ENCODE data around the gene RAB13. TPM values are rescaled to one million over a fixed set of nuclear protein-coding genes. Genes with fewer than 3 reads are reported as not detected.

RAB13 gene
- total and polyA plus RNA-seq, 2 of the 4 experiments (the other 2 are of a cell fraction): 42.3 to 249 TPM

DNA sequence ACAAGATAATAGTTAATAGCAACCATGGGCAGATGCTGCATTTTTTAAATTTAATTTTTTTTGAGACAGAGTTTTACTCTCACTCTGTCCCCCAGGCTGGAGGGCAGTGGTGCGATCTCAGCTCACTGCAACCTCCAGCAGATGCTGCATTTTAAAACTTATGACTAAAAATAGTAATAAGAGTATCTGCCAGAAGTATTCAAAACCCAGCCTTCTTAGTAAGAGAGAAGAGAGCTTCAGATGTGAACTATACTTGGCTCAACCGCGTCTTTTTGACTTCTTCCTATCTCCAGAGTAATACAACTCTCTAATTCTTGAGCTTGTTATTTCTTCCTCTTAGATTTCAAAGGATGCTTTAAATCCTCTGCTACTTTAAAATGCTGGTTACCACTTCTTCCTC lies 9.1 kb upstream of the RAB13 start:
- Histone ChIP-seq H4K20me1 (ENCODE audit: insufficient read depth, low read length) (peaks cover 23% of the 10 kb centered on the region; the same call in 1 of the 2 replicates), H3K4ac (ENCODE audit: low read depth, low read length) (no peak overlapping the region), H3K56ac (ENCODE audit: extremely low read depth, insufficient read depth, low read length) (no peak overlapping the region), H3K36me3 (ENCODE audit: control insufficient read depth, insufficient read depth, low read length) (peaks cover 28% of the 10 kb centered on the region), H4K8ac (ENCODE audit: low read depth in 2 of 2, low read length in 2 of 2) (no peak overlapping the region), H3K27ac (ENCODE audit: insufficient read depth, low read length) (no peak overlapping the region), H2BK20ac (ENCODE audit: low read depth, low read length) (no peak overlapping the region), H2AK9ac (replicated peaks; ENCODE audit: low read depth, low read length, poor library complexity) (no peak overlapping the region), H3K79me1 (ENCODE audit: low read depth in 1 of 2, low read length in 2 of 2) (peaks cover 17 to 37% of the 10 kb centered on the region in 2 experiments), H3K4me1 (ENCODE audit: control insufficient read depth, insufficient read depth, low read length) (0 out of 2 replicates have a peak, but pooled peaks cover 2% of the 10 kb centered on the region), H2BK5ac (ENCODE audit: low read depth, low read length, poor library complexity, severe bottlenecking) (no peak overlapping the region), H3K4me2 (ENCODE audit: low read depth, low read length) (no peak overlapping the region), H3K9me3 (ENCODE audit: control insufficient read depth, insufficient read depth, low read length) (no peaks in the 10 kb centered on the region), H2BK120ac (ENCODE audit: low read depth, low read length) (no peak overlapping the region), H4K5ac (ENCODE audit: low read depth, low read length) (no peak overlapping the region), H3K4me3 (ENCODE audit: insufficient read depth, low read depth, low read length) (no peak overlapping the region), H2AFZ (replicated peaks; ENCODE audit: low read length, poor library complexity) (no peak overlapping the region), H2BK15ac (ENCODE audit: low read depth, low read length) (no peak overlapping the region), H3K23ac (ENCODE audit: low read depth, low read length) (no peak overlapping the region), H4K91ac (ENCODE audit: insufficient read depth, low read depth, low read length) (no peak overlapping the region), H3K9me1 (ENCODE audit: insufficient read depth, low read length) (peaks cover 4% of the 10 kb centered on the region; the same call in 1 of the 2 replicates), H3K9ac (ENCODE audit: low read depth, low read length) (no peak overlapping the region), H3K14ac (replicated peaks; ENCODE audit: low read depth, low read length) (no peak overlapping the region), H3K27me3 (ENCODE audit: control insufficient read depth, insufficient read depth, low read length) (no peaks in the 10 kb centered on the region), H2AK5ac (ENCODE audit: low read depth, low read length) (no peak overlapping the region), H3K18ac (ENCODE audit: low read depth, low read length) (no peak overlapping the region)
- intact Hi-C loops (cut with micrococcal nuclease) (no loop called here), dilution Hi-C loops (cut with HindIII; ENCODE audit: low sequenced_read_pairs, unreplicated experiment) (no loop called here), in situ Hi-C loops (cut with MboI; ENCODE audit: low sequenced_read_pairs) (no loop called here)
- no peak for DNase-seq
- ChIA-PET CTCF (interaction anchor here (0.6 kb wide), 1 partner anchor 312 kb away, joined by 3 read pairs; no protein-coding TSS in a partner anchor), POLR2A (ENCODE audit: unreplicated experiment) (interaction anchor here (0.6 kb wide), 1 partner anchor 227 kb away, joined by 5 read pairs; no protein-coding TSS in a partner anchor)
- no peak for TF ChIP-seq CHD1 (IDR thresholded peaks at IDR 0.05; ENCODE audit: low read depth, low read length)
- TF ChIP-seq MXI1 (IDR thresholded peaks at IDR 0.05; ENCODE audit: borderline replicate concordance, low read depth, low read length): no peak
- TF ChIP-seq CEBPB (IDR thresholded peaks at IDR 0.05; ENCODE audit: low read depth, low read length): no peak
- no peak for TF ChIP-seq FOS (IDR thresholded peaks at IDR 0.05; ENCODE audit: low read depth, low read length)
- no peak for TF ChIP-seq POLR2A (IDR thresholded peaks at IDR 0.05; ENCODE audit: low read depth, low read length)
- no peak for TF ChIP-seq MAZ (IDR thresholded peaks at IDR 0.05; ENCODE audit: borderline replicate concordance, low read depth, low read length)
- TF ChIP-seq MAFK (IDR thresholded peaks at IDR 0.05; ENCODE audit: low read depth, low read length): no peak
- TF ChIP-seq BHLHE40 (IDR thresholded peaks at IDR 0.05; ENCODE audit: low read depth, low read length): no peak
- no peak for TF ChIP-seq ELK1 (IDR thresholded peaks at IDR 0.05; ENCODE audit: borderline replicate concordance, low read depth, low read length)
- ATAC-seq (ENCODE audit: low read depth): no peak
- no CpG with 5 or more reads among the region's 3 CpGs for WGBS, 2 experiments (ENCODE audit: extremely low coverage in 2 of 2, insufficient read length in 1 of 2)
- BruUV-seq (replicated peaks): no TSS peak
